CD4-positive, alpha-beta T cell treated with Interleukin-6 for 4 hours (primary cell): ENCODE results near the gene CCDC33.

ENCODE experiments used
- DNase-seq: peaks from one replicate; pipeline ENCODE4 v3.0.0-alpha.2; 2020; ENCODE audit warnings: mixed read lengths

Gene CCDC33

DNA sequence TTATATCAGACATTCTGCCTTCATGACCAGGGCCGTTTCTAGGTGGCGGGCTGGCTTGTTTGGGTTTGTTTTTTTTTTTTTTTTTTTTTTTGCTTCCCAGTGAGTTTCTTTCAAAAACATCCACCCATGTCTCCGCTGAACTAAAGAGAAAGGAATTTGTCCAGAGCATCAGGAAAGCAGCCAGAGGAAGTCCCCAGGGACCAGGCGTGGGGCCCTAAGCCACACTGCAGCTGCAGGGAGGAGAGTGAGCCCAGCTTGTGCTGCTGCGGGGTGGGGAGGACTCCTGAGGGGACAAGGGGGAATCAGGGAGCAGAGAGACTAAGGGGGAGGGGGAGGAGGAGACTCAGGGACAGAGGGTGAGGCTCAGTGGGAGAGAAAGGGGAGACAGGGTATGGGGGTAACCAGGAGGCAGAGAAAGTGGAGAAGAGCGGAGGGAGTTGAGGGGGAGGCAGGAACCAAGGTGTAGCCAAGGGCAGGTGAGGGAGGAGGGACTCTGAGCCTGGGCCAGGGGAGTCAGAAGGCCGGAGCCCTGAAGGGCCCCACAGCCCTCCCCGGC is 81.8 kb downstream of the CCDC33 start:
- DNase-seq, result no peak

DNA sequence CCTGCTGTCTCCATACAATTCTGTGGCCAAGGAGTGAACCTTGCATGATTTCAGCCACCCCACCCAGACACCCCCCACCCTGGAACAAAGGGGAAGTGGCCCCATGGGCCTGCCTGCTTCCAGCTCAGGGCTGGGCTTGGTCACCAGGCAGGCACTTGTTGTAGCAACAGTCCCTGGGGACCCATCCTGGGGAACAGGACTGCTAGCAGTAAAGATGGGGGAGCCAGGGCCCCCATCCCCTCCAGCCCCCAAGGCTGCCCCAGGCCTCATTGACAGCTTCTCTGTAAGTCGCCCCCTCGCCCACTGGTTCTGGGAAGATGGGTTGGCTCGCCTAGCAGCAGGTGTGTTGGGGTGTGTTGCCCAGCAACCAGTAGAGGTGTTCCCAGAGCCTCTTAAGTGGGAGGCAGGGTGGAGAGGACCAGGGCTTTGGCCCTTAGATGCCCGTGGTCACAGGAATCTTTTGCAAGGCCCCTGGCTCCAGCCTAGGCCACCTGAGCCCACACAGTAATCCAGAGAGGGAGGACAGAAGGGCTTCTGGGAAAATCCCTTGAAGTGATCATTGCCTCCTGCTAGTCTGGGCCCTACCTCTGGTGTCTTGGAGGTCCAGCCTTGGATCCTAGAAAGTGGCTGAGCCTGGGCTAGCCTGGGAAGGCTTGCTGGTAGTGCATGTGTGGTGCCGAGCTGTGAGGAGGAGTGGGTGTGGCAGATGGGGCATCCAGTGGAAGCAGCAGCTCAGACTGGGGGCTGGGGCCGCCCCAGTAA is 82.4 kb downstream of the CCDC33 start:
- DNase-seq, result no peak

DNA sequence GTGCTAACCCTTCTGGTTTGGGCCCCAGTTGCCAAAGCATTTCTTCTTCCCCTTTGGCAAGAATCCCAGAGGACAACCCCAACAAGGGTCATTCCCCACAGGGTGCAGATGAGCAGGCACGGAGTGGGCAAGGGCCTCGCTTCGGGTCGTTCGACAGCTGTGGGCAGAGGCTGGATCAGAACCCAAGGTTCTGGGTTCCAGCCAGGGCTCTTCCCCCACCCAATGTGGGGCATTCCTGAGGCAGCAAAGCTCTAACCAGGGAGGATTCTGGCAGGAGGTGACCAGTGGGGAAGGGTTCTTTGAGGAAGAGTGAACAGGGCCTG is 83.0 kb downstream of the CCDC33 start:
- DNase-seq, result no peak

DNA sequence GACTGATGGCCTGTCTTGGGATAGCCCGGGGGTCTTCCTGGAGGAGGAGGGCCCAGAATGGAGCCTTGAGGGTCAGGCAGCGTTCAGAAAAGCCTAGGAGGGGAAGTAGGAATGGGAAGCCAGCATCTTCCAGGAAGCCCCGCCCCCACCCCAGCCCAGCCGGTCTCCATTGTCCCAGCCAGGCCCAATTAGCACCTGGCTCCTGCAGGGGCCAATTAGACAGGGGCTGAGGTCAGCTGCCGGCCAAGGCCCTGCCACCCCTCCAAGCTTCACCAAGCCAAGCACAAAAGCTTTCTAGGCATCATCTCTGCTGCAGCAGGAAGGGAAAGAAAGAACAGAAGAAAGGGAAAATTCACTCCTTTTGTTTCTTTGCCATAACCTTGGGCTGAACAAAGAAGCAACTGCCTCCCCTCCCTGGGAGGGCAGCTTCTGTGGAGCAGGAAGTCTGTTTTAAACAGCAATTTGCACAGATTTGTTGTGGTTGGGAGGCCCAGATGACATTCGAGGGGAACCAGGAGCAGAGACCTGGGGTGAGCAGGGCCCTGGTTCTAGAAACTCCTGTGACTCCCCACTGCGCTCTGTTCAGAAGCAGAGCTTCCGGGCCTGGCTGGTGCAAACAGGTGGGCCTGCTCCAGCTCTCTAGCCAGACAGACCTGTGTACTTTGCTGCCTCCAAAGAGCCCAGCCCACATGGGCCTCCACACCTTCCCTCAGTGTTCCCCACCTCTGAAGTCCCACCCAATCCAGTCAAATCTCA is 83.6 kb downstream of the CCDC33 start:
- peak; percentile 5 for DNase-seq

DNA sequence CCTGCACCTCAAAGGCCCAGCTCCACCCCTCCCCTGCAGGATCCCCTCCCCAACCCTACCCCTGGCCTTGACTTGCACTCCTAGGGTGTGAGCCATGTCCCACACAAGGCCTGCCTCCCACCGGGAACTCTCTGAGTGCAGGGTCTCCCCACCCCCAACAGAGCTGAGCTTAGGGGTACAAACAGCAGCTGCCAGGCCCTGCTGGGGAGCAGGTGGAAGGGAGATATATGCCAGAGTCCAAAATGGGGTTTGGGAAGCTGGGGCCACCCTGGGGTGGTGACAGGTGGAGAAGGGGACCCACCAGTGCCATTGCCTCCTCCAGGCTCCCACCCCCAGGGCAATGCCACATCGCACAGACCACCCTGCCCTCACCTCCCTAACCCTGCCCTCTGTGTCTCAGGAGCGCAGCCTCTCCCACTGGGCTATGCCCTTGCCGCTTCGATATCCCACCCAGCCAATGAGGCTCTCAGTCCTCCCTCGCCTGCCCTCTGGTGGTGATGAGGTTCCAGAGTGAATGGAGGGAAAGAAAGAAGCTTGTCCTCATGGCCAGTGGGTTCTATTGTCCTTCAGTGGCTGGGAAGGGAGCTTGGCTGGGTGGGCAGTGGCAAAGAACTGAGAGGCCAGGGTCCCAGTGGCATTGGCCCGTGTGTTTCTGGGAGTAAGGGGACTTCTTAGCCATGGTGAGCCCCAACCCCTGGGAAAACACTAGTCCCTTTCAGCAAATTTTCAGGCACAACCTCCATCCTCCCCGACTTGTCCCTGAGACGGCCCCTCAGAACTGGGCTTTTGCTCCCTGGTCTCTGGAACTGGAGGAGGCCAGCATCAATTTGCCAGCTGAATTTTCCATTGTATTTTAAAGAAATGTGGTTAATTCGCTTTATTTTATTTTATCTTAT is 84.5 kb downstream of the CCDC33 start:
- peak; percentile 21 for DNase-seq

DNA sequence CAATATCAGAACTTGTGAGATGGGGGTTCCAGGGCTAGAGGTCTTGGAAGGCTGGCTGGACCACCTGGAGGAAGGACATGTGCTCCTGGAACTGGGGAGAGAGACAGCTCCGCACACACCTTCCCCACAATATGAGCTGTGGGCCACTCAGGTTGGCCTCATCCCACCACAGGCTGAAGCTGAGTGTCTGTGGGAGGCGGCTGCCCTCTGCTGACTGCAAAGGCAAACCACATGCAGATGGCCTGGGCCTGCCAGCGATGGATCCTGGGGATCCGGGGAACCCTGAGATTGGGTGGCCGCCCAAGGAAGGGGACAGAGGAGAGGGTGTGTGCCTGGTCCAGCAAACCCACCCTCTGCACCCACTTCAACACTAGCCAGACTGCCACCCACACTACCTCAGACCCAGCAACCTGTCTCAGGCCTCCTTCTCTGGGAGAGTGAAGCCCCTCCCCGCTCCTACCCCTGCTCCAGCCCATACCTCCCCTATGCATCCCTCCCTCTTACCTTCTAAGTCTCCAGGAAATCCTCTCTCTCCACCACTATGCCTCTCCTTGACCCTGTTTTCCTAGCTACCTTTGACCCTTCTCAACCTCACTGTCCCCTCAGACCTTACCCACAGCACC is 86.5 kb downstream of the CCDC33 start:
- peak; percentile 64 for DNase-seq

DNA sequence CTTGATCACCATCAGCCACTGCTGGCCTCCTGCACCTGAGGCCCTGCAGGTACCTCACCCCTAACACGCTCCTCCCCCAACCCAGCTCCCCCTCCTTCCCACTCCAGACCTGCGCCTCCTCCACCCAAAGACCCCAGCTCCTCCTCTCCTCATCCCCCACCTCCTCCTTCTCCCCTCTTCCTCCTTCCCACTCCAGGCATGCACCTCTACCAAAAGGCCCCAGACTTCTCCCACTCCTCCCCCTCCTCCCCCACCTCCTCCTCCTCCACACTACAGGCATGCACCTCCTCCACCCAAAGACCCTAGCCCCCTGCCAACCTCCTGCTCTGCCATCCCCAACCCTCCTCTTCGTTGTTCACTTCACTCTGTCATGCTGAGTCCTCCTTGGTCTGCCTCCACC is 88.6 kb downstream of the CCDC33 start:
- no peak for DNase-seq

DNA sequence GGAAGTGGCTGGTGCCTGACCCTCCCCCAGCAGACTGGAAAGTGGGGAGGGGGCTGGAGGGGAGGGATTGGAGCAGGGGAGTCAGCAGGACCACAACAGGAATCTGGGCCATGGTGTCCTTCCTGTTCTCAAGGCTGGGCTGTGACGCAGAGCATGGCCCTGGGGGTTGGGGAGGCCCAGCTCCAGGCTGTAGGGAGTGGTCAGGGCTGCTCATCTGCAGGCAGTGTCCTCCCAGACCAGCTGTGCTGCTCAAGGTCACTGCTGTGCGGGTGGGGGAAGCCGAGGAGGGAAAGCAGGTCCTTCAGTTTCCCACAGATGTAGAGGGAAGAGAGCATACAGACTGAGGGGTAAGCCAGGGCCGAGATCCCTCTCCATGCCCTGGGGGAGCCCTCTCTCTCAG is 90.6 kb downstream of the CCDC33 start:
- DNase-seq, result no peak

DNA sequence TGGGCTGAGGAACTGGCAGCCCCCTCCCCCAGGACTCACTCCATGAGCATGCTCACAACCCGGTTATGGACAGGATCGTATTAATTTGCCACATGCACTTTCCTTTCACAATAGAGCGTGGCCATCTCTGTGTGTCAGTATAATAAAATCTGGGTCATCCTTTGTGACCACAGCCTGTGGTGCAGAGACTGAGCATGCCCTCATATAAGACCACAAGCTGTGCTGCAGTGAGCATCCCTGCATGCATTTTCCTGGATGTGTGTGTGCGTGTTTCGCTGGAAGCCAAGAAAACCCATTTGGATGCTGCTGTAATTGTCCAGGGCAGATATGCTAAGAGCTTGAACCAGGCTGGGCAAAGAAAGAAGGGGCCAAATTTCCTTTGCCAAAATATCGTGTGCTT is 91.6 kb downstream of the CCDC33 start:
- no peak for DNase-seq

DNA sequence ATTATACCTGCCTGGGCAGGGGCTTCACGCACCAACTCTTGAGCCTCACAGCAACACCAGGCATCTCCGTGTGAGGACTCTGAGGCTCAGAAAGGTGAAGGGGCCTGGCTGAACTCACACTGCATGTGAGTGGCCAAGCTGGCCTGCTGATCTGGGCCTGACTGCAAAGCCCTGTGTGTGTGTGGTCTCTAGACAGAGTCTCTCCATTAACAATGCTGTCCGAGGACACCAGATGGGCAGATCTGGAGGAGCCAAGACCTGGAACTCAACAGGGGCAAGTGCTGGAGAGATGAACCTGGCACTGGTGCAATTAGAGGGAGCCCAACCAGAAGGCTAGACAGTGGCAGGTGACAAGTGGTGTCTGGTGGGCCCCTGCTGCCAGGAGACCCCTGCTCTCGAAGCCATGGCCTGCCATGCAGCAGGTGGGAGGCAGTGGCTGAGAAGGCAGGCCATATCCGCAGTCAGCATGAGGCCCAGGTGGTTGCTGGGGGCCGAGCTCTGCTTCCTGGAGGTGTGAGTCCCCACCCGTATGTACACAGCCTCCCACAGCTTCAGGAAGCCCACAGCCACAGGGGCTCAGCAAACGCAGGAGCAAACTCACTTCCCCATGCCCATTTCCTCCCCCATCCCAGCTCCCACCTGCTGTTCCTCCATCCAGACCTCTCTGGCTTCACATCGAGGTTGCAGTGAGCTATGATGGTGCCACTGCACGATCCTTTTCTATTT is 92.4 kb downstream of the CCDC33 start:
- no peak for DNase-seq

DNA sequence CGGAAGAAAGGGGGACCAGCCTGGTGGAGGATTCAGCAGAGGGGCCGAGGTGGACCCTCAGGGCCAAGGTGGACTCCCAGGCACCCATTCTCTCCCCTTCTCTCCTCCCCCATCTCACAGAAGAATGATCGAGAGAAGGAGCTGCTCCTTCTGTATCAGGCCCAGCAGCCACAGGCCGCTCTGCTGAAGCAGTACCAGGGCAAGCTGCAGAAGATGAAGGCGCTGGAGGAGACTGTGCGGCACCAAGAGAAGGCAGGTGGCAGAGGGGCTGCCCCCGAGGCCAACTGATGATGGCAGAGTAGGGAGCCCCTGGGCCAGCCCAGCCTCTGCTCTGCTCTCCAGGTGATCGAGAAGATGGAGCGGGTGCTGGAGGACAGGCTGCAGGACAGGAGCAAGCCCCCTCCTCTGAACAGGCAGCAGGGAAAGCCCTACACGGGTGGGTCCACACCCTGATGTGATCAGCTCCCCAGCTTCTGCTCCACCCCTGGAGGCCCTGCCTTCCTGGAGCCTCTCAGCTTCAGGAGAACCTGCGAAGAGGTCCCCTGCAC is 94.8 kb downstream of the CCDC33 start:
- no peak for DNase-seq

DNA sequence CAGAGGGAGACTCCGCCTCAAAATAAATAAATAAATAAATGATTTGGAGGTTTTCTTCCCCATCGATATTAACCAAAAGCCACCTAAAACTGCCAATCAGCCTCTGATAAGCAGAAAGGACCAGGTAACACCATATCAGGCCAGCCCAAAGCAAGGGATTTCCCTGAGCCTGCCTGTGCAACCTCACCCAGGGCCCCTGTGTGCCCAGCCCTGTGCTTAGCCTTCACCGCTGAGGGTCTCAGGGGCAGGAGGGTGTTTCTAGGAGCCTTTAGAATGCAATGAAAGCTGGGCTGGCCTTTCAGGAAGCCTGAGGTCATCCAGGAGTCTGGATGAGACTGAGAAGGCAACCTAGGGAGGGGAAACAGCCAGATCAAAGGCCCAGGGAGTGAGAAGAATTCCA is 95.9 kb downstream of the CCDC33 start:
- no peak for DNase-seq

DNA sequence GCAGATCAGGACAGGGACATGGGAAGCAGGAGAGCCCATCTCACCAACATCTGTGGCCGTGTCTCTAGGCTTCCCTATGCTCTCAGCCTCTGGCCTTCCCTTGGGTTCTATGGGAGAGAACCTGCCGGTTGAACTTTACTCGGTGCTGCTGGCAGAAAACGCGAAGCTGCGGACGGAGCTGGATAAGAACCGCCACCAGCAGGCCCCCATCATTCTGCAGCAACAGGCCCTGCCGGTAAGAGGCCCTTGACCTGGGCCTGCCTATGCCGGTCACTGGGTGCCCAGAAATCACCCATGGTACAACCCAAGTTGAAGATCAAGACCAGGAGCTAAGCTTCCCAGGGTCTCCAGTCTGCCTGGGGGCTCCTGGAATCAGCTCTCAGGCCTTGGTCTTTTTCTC is 96.5 kb downstream of the CCDC33 start:
- DNase-seq, result no peak

DNA sequence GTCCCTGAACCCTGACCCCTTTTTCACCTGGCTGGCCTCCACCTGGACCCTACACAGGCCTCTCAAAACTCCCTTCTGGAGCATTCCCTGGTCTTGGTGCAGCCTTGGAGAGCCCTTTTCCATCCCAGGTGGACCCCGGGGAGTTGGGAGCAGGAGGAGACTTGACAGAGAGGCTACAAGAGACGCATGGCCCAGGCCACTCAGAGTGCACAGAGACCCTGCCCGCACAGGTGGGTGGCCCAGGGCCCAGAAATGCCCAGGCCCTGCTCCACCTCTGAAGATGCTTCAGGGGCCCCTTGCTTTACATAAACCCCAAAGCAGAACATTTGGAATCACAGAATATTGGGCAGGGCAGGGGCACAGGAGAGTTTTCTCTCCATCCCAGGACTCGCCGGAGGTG is 97.0 kb downstream of the CCDC33 start:
- no peak for DNase-seq

DNA sequence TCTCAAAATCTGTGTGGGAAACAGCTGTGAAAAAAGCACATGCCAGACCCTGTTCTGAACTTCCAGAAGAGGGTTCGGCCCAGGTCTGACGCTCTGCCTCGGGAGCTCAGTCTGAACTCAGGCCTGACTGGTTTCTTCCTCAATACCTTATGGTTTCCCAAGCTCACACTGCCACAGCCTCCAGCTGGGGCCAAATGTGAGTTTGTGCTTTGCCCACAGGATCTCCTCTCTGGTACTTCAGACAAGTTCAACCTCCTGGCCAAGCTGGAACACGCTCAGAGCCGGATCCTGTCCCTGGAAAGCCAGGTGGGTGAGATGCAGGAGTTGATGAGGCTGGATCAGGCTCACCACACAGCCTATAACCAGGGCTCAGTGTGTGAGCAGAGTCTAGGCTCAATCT is 97.5 kb downstream of the CCDC33 start:
- DNase-seq, result no peak

DNA sequence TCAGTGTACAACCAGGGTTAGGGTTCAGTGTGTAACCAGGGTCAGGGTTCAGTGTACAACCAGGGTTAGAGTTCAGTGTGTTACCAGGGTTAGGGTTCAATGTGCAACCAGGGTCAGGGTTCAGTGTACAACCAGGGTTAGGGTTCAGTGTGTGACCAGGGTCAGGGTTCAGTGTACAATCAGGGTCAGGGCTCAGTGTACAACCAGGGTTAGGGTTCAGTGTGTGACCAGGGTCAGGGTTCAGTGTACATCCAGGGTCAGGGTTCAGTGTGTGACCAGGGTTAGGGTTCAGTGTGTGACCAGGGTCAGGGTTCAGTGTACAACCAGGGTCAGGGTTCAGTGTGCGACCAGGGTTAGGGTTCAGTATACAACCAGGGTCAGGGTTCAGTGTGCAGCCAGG is 98.0 kb downstream of the CCDC33 start:
- DNase-seq, result no peak

DNA sequence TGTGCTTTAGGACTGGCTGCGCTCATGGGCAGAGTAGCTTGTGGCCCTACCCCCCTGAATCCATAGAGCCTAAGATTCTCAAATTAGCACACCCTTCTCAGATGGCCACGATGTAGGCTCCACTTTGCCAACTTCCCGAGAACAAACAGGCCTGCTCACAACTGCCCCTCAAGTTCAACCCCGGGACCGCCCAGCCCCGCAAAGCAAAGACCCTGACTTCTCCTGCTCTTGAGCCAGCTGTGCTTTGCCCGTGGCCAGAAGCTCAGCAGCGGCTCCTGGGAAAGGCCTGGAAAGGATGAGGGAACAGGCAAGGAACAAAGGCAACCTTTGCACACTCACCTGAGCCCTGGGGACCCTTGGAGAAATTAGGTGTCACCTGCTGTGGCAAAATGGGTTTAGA is 99.3 kb downstream of the CCDC33 start:
- DNase-seq, result no peak

DNA sequence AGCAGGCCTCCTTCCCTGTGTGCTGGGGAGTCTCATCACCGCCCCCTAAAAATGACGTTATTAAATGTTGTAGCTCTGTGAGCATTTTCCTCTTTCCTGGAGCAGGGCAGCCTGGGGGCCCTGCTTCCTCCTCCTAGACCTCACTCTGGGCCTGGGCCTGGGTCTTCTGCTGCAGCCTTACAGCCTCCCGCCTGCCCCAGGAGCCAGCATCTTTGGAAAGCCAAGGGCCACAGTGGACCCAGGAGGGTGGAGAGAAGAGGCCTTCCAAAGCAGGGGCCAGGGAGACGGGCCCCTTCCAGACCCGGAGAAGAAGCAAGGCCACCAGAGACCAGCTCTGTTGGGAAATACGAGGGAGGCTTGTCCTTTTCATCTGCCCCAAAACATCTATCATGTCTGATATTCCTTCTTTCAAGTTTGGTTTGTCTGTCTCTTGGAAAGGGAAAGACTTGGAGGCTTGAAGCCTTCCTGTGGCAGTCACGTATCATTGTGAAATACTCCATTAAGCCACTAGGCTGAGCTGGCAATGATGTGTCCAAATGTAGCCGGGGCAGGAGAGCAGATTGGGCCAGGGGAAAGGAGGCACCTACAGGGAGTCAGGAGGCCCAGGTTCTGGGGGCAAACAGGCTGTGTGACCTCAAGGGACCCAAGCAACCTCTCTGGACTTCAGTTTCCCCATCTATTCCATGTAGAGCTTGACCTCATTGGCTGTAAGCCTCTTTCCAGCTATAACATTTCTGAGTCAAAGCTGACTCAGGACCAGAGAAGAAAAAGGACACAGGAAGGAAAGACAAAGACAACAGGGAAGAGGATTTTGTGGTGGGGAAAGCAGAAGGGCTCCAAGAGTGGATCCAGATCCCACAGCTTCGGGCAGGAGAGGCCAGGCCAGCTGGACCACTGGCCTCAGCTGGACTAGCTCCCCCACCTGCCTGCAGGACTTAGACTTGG is 100.2 kb downstream of the CCDC33 start:
- no peak for DNase-seq

DNA sequence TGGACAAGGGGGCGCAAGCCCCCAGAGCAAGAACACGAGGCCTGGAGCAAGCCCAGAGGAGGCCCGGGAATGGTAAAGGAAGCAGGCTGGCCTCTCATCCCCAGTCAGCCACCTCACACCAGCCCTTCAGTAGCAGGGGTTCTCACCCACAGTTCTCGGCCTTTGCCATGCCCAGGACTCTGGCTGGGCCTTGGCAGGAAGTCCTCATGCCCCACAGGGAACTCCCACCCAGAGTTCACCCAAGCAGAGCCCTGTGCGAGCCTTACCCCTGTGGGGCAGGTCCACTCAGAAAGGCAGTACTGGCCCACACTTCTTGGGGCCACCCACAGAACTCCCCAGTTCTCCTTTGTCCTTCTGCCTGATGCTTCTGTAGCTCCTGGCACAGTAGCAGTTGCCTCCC is 101.0 kb downstream of the CCDC33 start:
- DNase-seq, result no peak

DNA sequence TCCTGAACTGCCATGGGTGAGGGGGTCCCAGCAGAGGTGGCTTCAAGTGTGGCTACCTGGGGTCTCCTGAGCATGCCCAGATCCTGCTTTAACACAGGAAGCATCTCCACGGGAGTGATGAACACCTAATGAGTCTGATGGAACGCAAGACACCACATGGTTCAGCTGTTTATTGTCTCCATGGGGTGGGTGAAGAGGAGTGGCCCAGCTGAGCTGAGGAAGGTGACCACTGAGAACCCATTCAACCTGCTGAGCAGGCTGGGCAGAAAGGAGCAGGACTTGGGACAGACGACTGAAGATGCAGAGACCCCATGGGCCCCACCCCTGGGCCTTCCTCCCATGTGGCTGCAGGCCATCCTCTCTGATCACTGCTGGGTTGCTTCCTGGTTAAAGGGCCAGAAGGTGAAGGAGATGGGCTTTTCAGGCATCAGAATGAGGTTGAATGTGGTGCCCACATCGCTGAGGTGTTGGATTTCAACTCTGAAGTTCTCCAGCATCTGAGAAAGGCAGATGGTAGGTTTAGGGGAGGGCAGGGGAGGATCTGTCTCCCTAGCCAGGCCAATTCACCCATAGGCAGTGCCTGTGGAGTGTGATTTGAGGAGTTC is 101.6 kb downstream of the CCDC33 start:
- no peak for DNase-seq
